Measurements from ENCODE around the gene C2orf92. TPM values are rescaled to one million over a fixed set of nuclear protein-coding genes. Genes with fewer than 3 reads are reported as not detected.

Gene C2orf92
- total and polyA plus RNA-seq, 8 donors = 7.6 to 30.9 (median 25.5) TPM

DNA sequence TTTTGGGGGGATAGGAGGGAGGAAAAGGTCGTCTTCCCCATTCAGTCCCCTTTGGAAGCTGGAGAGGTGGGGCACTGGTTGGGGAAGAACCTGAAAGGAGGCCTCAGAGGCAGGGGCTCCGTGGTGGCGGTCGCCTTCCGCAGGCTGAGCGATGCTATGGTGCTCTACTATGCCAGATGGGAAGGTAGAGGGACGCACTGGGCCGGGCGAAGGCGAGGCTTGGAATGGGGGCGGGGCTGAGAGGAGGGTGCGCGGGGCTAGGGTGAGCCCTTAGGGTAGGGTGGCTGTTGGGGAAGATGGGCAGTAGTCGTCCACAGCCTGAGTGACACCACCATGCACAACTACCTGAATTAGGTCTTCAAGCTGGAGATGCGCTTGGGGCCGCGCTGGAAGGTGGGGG lies 55.0 kb downstream of the C2orf92 start:
- Histone ChIP-seq H3K36me3 (no peaks in the 10 kb centered on the region), H3K9me3 (no peaks in the 10 kb centered on the region), H3K4me3 (no peak overlapping the region), H3K4me1 (no peaks in the 10 kb centered on the region), H3K27ac (no peak overlapping the region), H3K27me3 (peaks cover 0 to 23% of the 10 kb centered on the region in 2 donors)
- ATAC-seq (no peak), DNase-seq (peak in 1 of 4 donors; percentile 47)
- intact Hi-C loops (cut with DNase I) = no loop called here
- TF ChIP-seq, protein P1, sequence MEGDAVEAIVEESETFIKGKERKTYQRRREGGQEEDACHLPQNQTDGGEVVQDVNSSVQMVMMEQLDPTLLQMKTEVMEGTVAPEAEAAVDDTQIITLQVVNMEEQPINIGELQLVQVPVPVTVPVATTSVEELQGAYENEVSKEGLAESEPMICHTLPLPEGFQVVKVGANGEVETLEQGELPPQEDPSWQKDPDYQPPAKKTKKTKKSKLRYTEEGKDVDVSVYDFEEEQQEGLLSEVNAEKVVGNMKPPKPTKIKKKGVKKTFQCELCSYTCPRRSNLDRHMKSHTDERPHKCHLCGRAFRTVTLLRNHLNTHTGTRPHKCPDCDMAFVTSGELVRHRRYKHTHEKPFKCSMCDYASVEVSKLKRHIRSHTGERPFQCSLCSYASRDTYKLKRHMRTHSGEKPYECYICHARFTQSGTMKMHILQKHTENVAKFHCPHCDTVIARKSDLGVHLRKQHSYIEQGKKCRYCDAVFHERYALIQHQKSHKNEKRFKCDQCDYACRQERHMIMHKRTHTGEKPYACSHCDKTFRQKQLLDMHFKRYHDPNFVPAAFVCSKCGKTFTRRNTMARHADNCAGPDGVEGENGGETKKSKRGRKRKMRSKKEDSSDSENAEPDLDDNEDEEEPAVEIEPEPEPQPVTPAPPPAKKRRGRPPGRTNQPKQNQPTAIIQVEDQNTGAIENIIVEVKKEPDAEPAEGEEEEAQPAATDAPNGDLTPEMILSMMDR (IDR thresholded peaks at IDR 0.05) = no peak

DNA sequence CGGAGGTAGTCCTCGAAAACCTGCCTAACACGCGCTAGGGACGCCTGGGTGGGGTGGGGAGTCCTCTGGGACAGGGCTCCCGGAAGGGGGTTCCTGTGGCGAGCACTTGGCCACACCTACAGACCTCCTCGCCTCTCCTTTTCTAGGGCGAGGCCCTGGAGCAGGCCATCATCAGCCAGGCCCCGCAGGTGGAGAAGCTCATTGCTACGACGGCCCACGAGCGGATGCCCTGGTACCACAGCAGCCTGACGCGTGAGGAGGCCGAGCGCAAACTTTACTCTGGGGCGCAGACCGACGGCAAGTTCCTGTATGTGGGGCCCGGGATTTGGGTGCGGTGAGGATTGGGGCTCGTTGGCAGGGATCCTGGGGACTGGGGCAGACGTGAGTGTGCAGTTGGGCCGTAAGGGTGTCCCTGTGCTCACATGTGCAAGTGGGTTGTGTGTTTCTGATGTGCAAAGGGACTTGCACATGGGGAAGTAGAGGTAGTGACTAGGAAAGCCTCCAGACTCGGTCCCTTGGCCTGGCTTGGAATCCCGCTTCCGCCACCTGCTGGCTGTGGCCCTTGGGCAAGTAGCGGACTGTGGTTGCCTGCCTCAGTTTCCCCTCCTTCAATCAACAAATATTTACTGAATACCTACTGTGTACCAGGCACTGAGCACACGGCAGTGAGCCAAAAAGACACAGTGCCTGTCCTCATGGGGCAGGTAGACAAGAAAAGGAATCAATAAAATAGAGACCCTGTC lies 55.6 kb downstream of the C2orf92 start:
- no peak overlapping the region for H3K4me3 ChIP-seq
- H3K4me1 ChIP-seq = no peaks in the 10 kb centered on the region
- no peaks in the 10 kb centered on the region for H3K36me3 ChIP-seq
- H3K9me3 ChIP-seq = peaks cover 0 to 2% of the 10 kb centered on the region in 2 donors
- intact Hi-C loops (cut with DNase I) = no loop called here
- peaks cover 0 to 23% of the 10 kb centered on the region in 2 donors for H3K27me3 ChIP-seq
- ATAC-seq (no peak), DNase-seq (peak in 1 of 4 donors; percentile 61)
- TF ChIP-seq, protein P1 (IDR thresholded peaks at IDR 0.05) = no peak
- H3K27ac ChIP-seq = no peak overlapping the region

DNA sequence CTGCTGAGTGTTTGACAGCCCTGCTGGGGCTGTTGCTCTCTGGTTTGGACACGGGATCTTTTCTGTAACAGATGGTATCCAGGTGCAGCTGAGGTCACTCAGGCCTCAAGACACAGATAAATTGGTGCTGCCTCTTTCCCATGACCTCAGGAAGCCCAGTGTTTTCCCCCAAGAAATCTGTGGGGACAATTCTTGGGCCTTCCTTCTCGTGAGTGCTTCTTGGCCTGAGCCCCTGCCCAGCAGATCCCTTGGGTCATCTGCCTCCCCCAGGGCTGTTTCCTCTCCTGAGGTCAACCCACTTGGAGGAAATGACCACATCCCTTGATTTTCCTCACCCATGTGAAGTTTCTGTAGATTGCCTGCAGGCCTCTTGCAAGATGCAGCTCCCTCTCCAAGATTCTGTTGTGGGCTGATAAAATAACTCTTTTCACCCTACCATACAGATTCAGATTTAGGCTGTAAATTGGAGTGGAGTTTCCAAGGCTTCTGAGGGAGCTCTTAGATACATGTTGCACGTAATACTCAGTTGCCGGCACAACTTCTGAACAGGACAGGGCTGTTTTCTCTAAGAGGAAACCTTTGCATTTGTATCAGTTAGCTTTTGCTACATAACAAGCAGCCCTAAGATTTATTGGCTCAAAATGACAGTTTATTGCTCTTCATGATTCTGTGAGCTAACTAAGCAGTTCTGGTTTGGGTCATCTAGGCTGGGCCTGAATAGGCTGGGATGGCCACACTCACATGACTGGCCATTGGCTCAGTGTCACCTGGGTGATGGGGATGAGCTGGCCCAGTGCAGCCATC lies 57.0 kb downstream of the C2orf92 start:
- no peaks in the 10 kb centered on the region for H3K36me3 ChIP-seq
- ATAC-seq (no peak), DNase-seq (no peak)
- peaks cover 0 to 23% of the 10 kb centered on the region in 2 donors for H3K27me3 ChIP-seq
- H3K4me3 ChIP-seq = no peak overlapping the region
- intact Hi-C loops (cut with DNase I) = no loop called here
- peaks cover 0 to 10% of the 10 kb centered on the region in 2 donors for H3K9me3 ChIP-seq
- H3K27ac ChIP-seq = no peak overlapping the region
- no peaks in the 10 kb centered on the region for H3K4me1 ChIP-seq
- TF ChIP-seq, protein P1 (IDR thresholded peaks at IDR 0.05) = no peak

DNA sequence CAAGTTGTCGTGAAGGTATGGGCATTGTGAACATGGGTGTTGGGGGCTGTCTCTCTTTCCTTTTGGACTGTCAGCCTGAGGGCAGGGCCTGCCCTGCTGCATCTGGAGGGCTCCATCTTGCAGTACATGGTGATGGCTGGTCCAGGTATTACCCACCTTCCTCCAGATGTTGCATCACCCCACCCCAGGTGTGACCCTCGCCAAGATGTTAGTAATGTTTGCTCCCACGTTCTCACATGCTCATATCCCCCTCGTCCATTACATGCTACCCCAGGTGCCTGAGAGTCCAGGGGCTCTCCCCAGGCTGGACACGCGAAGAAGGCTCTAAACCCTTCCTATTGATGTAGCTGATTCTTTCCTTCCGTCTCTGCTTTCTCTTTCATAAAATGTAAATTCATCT lies 57.8 kb downstream of the C2orf92 start:
- TF ChIP-seq, protein P1 (IDR thresholded peaks at IDR 0.05) = no peak
- H3K4me1 ChIP-seq = no peaks in the 10 kb centered on the region
- intact Hi-C loops (cut with DNase I) = no loop called here
- no peak for ATAC-seq
- no peaks in the 10 kb centered on the region for H3K36me3 ChIP-seq
- H3K4me3 ChIP-seq = no peak overlapping the region
- peaks cover 0 to 10% of the 10 kb centered on the region in 2 donors for H3K9me3 ChIP-seq
- no peak overlapping the region for H3K27ac ChIP-seq
- H3K27me3 ChIP-seq = peaks cover 0 to 23% of the 10 kb centered on the region in 2 donors
- DNase-seq = peak in 1 of 4 donors; percentile 9
